Testis (tissue), 2 donors: ENCODE results near the gene SAMM50.

ENCODE experiments used
- CTCF ChIP-seq, 3 experiments: fragments of 450-650 bp in 2 of 3; fragments of 200-600 bp in 1 of 3; sonication (generic) in 1 of 3; IDR thresholded peaks; one replicate each; pipeline ENCODE4 v1.5.1; 2016 to 2019; ENCODE audit warnings: antibody characterized with exemption in 3 of 3, mild to moderate bottlenecking in 2 of 3, moderate library complexity in 1 of 3
- POLR2A ChIP-seq: fragments of 450-650 bp; IDR thresholded peaks from one replicate; pipeline ENCODE4 v1.6.1; 2017; ENCODE audit warnings: antibody characterized with exemption, mild to moderate bottlenecking, moderate library complexity

DNA sequence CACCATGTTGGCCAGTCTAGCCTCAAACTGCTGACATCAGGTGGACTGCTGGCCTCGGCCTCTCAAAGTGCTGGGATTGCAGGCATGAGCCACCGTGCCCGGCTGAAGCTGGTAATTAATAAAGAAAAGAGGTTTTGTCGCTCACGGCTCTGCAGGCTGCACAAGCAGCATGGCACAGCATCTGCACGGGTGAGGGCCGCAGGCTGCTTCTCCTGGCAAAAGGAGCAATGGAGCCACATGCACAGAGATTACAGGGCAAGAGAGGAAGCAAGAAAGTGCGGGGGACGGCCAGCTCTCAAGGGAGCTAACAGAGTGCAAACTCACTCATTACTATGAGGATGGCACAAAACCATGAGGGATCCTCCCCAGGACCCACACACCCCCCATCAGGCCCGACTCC, 64.2 kb downstream of the SAMM50 start:
- TF ChIP-seq POLR2A (no peak), CTCF (IDR thresholded peaks at IDR 0.05) (no peak)
